OCI-M1 (cell line): ENCODE results near the gene GPATCH11.

Source experiments
- DNase-seq: peaks from one replicate; lab custom pipeline; 2025; lab: John Stamatoyannopoulos, UW

Gene GPATCH11

DNA sequence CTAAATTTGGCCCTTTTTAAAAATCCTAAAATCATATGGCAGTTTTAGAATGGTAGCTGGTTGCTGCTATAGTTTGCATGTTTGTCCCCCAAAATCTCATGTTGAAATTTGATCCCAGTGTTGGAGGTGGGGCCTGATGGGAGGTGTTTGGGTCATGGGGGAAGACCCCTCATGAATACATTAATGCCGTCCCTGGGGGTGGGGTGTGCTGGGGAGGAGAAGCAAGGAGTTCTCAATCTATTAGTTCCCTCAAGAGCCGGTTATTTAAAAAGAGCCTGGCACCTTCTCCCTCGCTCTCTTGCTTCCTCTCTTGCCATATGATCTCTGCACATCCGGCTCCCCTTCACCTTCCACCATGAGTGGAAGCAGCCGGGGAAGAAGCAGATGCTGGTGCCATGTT, 20.8 kb downstream of the GPATCH11 start:
- DNase-seq = no peak

DNA sequence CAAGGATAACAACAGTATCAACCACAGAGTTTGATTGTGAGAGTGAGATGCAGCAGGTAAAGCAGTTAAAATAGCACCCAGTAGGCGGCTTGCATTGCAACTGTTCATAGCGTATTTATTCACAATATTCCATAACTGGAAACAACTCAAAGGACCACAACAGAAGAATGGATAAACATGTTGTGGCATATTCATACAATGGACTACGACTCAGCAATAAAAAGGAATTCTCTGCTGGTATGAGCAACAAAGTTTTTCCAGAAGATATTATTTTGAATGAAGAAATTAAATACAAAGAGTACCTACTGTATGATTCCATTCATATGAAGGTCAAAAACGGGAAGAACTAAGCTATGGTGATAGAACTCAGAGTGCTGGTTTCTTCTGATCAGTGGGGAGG, 25.2 kb downstream of the GPATCH11 start:
- DNase-seq = no peak

DNA sequence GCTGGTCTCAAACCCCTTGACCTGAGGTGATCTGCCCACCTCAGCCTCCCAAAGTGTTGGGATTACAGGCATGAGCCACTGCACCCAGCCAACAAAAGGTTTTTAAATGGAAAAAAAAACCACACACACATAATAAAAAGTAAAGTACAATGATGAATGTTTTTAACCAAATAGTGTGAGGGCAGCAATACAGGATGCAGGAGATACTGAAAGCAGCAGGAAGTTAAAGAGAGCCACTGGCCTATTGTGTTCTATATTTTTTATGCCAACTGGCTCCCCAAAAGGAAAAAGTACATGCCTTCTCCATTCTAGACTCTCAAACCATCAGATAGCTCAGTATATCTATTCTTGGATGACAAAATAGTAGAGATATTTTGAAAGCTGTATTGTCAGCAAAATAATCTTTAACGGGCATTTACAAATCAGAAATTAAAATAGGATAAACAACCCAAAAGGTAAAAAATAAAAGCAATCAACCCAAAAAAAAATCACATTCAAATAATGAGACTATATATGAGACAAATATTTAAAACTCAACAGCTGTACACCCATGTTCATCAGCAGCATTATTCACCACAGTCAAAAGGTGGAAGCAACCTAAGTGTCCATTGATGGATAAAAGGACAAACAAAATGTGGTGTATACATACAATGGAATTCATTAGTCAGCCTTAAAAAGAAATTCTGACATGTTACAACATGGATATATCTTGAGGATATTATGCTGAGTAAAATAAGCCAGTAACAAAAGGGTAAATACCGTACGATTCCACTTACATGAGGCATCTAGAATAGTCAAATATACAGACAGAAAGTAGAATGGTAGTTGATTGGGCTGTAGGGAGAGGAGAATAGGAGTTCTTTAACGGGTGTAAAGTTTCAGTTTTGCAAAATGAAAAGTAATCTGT, 26.2 kb downstream of the GPATCH11 start:
- no peak for DNase-seq

DNA sequence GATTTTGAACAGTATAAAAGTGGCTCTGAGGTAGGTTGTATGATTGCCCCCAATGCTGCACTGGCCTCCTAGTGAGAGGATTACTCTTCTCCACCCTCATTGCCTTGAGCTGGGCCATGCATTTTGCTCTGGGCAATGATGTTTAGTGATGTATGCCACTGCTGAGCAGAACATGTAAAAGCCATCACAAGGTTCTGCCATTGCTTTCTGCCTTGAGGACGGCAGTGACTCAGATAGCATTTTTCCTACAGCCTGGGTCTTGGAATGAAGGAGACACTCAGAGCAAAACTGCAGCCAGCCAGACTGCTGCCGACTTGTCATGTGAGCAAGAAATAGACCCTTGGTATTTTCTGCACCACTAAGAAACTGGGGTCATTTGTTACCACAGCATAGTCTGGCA, 27.6 kb downstream of the GPATCH11 start:
- DNase-seq = no peak

DNA sequence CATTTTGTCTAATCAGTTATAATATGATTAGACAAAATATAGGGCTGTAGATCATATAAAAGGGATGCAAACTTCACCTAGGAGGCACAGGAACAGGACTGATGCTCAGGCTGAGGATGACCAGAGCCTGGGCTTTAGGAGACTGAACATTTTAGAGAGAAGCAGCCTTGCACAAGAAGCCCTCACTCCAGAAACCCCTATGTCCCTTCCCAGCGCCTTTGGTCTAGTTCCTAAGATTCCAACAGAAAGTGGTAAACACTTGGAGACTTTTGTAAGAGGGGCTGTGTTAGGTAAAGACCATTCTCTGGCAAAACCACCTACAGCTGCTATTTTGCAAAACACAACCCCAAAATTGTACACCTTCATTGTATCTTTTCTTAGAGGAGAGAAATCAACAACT, 33.2 kb downstream of the GPATCH11 start:
- no peak for DNase-seq

DNA sequence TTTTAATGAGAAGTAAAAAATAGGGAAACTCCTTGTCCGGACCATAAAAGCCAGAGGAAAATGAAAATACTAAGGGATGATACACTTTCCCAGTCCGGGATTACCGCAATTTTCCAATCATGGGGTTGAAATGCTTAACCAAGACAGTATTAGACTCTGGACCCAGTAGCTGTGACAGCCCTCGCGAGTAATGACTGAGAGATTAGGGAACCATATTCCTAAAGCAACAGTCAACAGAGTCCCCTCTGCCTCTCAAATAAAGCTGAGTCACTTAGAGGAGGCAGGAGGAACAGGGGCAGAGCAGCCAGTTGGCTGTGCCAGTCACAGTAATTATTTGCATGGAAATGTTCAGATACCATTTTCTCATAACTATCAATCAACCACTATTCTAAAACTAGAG, 34.8 kb downstream of the GPATCH11 start:
- peak; percentile 6 for DNase-seq

DNA sequence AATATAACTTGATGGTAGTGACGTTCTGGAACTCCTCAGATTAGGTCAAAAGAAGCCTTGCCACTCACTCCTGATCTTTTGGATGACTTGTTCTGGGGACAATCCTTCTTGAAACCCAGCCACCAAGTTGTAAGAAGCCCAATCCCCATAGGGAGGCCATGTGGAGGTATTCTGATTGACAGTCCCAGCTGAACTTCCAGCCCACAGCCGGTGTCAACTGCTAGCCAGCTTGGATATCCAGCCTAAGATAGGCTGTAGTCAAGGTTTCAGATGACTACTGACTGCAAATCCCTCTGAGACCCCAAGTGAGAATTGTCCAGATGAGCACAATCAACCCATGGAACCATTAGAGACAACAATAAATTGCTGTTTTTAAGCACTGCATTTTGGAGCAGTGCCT, 41.1 kb downstream of the GPATCH11 start:
- DNase-seq = no peak

DNA sequence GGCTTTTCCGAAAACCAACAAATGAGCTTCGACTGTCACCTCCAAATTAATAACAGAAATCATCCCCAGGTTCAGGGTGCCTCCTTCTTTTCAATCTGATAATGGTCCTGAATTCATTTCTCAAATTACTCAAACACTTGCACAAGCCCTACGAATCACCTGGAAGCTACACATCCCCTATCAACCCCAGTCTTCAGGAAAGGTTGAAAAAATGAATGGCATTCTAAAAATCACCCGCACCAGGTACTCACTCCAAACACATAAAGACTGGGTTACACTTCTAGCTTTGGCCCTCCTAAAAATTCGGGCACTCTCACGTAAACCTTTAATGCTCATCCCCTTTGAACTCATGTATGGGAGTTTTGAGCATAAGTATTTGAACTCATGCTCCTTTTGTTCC, 48.6 kb downstream of the GPATCH11 start:
- DNase-seq = no peak

DNA sequence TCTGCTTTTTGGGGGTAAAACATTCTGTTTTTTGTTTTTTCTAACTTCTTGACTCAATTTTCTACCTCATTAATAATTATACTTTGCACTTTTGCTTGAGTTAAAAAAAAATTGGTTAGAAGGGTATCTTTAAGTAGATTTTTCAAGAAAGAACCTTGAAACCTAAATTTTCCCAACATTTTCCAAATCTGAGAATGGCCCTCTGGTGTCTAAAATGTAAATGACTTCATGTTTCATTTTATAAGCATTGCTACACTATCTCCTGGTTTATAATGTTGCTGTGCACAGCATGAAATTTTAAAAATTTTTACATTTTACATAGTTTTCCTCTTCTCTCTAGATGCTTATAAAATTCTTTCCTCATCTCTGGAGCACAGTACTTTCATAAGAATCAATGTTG, 58.2 kb downstream of the GPATCH11 start:
- DNase-seq = no peak

DNA sequence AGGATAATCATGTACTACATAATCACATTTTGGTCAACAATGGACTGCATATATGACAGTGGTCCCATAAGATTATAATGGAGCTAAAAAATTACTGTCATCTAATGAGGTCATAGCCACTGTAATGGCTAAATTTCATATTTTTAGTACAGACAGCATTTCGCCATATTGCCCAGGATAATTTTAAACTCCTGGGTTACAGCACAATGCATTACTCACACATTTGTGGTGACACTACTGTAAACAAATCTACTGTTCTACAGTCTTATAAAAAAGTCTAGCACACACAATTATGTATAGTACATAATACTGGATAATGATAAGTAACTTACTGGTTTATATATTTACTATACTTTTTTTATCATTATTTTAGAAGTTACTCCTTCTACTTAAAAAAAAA, 59.7 kb downstream of the GPATCH11 start:
- no peak for DNase-seq

DNA sequence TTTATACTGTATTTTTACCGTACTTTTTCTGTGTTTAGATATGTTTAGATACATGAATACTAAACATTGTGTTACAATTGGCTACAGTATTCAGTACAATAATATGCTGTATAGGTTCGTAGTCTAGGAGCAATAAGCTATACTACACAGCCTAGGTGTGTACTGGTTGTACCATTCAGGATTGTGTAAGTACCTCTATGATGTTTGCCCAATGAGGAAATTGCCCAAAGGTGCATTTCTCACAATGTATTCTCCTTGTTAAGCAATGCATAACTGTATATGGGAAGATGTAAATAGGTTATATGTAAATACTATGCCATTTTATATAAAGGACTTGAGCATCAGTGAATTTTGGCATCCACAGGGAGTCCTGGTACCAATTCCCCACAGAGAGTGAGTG, 61.7 kb downstream of the GPATCH11 start:
- DNase-seq = no peak

DNA sequence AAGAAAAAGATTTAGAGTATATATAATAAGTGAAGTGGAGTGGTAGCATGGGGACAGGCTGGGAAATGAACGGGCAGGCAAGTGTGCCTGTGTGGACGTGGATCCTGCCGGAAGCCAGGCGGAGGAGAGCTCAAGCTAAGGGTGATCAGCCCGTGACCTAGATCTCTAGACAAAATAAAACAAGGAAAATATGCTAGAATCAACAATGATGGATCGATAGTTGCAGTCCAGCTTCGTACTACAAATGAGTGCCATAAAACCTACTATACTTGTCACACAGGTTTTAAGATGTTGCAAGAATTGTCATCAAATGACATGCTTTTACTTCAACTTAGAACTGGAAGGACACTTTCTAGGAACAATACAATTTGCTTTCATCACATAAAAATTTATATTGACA, 64.0 kb downstream of the GPATCH11 start:
- no peak for DNase-seq
